IMR-90 (cell line): Measurements from ENCODE around the gene SERPINA6. TPM values are rescaled to one million over a fixed set of nuclear protein-coding genes. Genes with fewer than 3 reads are reported as not detected.

Experiments used
- ATAC-seq: fragments of 200-7000 bp; cut with Tn5 transposase; 2 replicates; pipeline ENCODE4 v1.9.1; 2020; ENCODE audit warnings: low read depth, mild to moderate bottlenecking, moderate library complexity
- BruUV-seq: library from RNA; stranded (reverse); fragments of 400-500 nt; replicated peaks from 2 replicates; lab custom pipeline; 2021; lab: Mats Ljungman, UMichigan
- CTCF ChIA-PET: fragments of 300-600 bp; formaldehyde crosslinking; extraction: SDS; loops from one replicate; lab custom pipeline; 2021; ENCODE audit warnings: antibody characterized with exemption; lab: Yijun Ruan, JAX
- POLR2A ChIA-PET: fragments of 300-600 bp; sonication (Branson Sonifier 250); formaldehyde crosslinking; loops from one replicate; lab custom pipeline; 2022; ENCODE audit warnings: antibody characterized with exemption; ENCODE audit not compliant: unreplicated experiment; lab: Charles Lee
- DNase-seq: peaks from one replicate; pipeline ENCODE4 v3.0.0; 2013
- H2AFZ ChIP-seq: replicated peaks from 2 replicates; pipeline ENCODE3; 2013; ENCODE audit warnings: low read length, mild to moderate bottlenecking; ENCODE audit not compliant: poor library complexity
- H2AK5ac ChIP-seq: 2 replicates; pipeline ENCODE4 v1.6.1; 2013; ENCODE audit warnings: low read depth, low read length, inconsistent platforms
- H2AK9ac ChIP-seq: replicated peaks from 2 replicates; pipeline ENCODE3; 2013; ENCODE audit warnings: mild to moderate bottlenecking, low read depth, low read length, moderate library complexity; ENCODE audit not compliant: poor library complexity
- H2BK120ac ChIP-seq: 2 replicates; pipeline ENCODE4 v1.6.1; 2013; ENCODE audit warnings: low read depth, low read length, inconsistent platforms
- H2BK15ac ChIP-seq: 3 replicates; pipeline ENCODE4 v1.6.1; 2013; ENCODE audit warnings: low read depth, low read length, inconsistent platforms
- H2BK20ac ChIP-seq: 2 replicates; pipeline ENCODE4 v1.6.1; 2013; ENCODE audit warnings: low read depth, mild to moderate bottlenecking, inconsistent platforms, low read length, moderate library complexity
- H2BK5ac ChIP-seq: 2 replicates; pipeline ENCODE4 v1.6.1; 2013; ENCODE audit warnings: mild to moderate bottlenecking, low read depth, low read length, inconsistent platforms; ENCODE audit not compliant: poor library complexity, severe bottlenecking
- H3K14ac ChIP-seq: replicated peaks from 2 replicates; pipeline ENCODE4 v1.6.1; 2013; ENCODE audit warnings: low read depth, low read length, inconsistent platforms
- H3K18ac ChIP-seq: 2 replicates; pipeline ENCODE4 v1.6.1; 2013; ENCODE audit warnings: low read depth, low read length, control low read depth
- H3K23ac ChIP-seq: 2 replicates; pipeline ENCODE4 v1.6.1; 2013; ENCODE audit warnings: low read depth, low read length, inconsistent platforms
- H3K27ac ChIP-seq: 2 replicates; pipeline ENCODE4 v1.5.1; 2013; ENCODE audit warnings: mild to moderate bottlenecking, control low read depth, low read length; ENCODE audit not compliant: insufficient read depth
- H3K27me3 ChIP-seq: 2 replicates; pipeline ENCODE4 v1.6.1; 2013; ENCODE audit warnings: low read length; ENCODE audit not compliant: control insufficient read depth, insufficient read depth
- H3K36me3 ChIP-seq: 2 replicates; pipeline ENCODE4 v1.6.1; 2013; ENCODE audit warnings: low read length, mixed read lengths; ENCODE audit not compliant: control insufficient read depth, insufficient read depth
- H3K4ac ChIP-seq: 2 replicates; pipeline ENCODE4 v1.6.1; 2013; ENCODE audit warnings: low read depth, low read length, inconsistent platforms
- H3K4me1 ChIP-seq: 2 replicates; pipeline ENCODE4 v1.6.1; 2013; ENCODE audit warnings: low read length, mixed read lengths; ENCODE audit not compliant: control insufficient read depth, insufficient read depth
- H3K4me2 ChIP-seq: 2 replicates; pipeline ENCODE4 v1.6.1; 2013; ENCODE audit warnings: low read depth, mild to moderate bottlenecking, control low read depth, low read length, moderate library complexity
- H3K4me3 ChIP-seq: 2 replicates; pipeline ENCODE4 v1.5.1; 2013; ENCODE audit warnings: low read depth, mild to moderate bottlenecking, control low read depth, low read length, moderate library complexity; ENCODE audit not compliant: insufficient read depth
- H3K56ac ChIP-seq: 2 replicates; pipeline ENCODE4 v1.6.1; 2013; ENCODE audit warnings: low read length, inconsistent platforms; ENCODE audit not compliant: insufficient read depth; ENCODE audit errors: extremely low read depth
- H3K79me1 ChIP-seq, 2 experiments: 2 replicates each; pipeline ENCODE4 v1.6.1; 2013; ENCODE audit warnings: low read length in 2 of 2, inconsistent platforms in 1 of 2, low read depth in 1 of 2
- H3K9ac ChIP-seq: 2 replicates; pipeline ENCODE4 v1.6.1; 2013; ENCODE audit warnings: low read depth, low read length, control low read depth
- H3K9me1 ChIP-seq: 2 replicates; pipeline ENCODE4 v1.6.1; 2013; ENCODE audit warnings: low read length, inconsistent platforms; ENCODE audit not compliant: insufficient read depth
- H3K9me3 ChIP-seq: 2 replicates; pipeline ENCODE4 v1.6.1; 2013; ENCODE audit warnings: low read length; ENCODE audit not compliant: control insufficient read depth, insufficient read depth
- H4K20me1 ChIP-seq: 2 replicates; pipeline ENCODE4 v1.6.1; 2013; ENCODE audit warnings: low read length, inconsistent platforms; ENCODE audit not compliant: insufficient read depth
- H4K5ac ChIP-seq: 2 replicates; pipeline ENCODE4 v1.6.1; 2013; ENCODE audit warnings: mild to moderate bottlenecking, low read depth, low read length, control low read depth
- H4K8ac ChIP-seq, 2 experiments: 2 replicates each; pipeline ENCODE4 v1.6.1; 2013; ENCODE audit warnings: low read depth in 2 of 2, low read length in 2 of 2, control low read depth in 1 of 2, inconsistent platforms in 1 of 2
- H4K91ac ChIP-seq: 2 replicates; pipeline ENCODE4 v1.6.1; 2013; ENCODE audit warnings: low read depth, low read length, inconsistent platforms; ENCODE audit not compliant: insufficient read depth
- BHLHE40 ChIP-seq: fragments of 150-350 bp; IDR thresholded peaks from 2 replicates; pipeline ENCODE4 v1.6.1; 2016; ENCODE audit warnings: mild to moderate bottlenecking, low read depth, low read length
- CEBPB ChIP-seq: IDR thresholded peaks from 2 replicates; pipeline ENCODE4 v1.6.1; 2012; ENCODE audit warnings: low read depth, low read length, improper control_type of control experiment
- CHD1 ChIP-seq: IDR thresholded peaks from 2 replicates; pipeline ENCODE4 v1.6.1; 2012; ENCODE audit warnings: low read depth, low read length, improper control_type of control experiment
- CTCF ChIP-seq: conservative IDR thresholded peaks from 2 replicates; pipeline ENCODE4 v1.5.1; 2012; ENCODE audit warnings: mild to moderate bottlenecking, low read depth, low read length, improper control_type of control experiment
- FOS ChIP-seq: fragments of 150-350 bp; IDR thresholded peaks from 2 replicates; pipeline ENCODE4 v1.6.1; 2016; ENCODE audit warnings: low read depth, low read length
- MAFK ChIP-seq: IDR thresholded peaks from 2 replicates; pipeline ENCODE4 v1.6.1; 2012; ENCODE audit warnings: low read depth, low read length, improper control_type of control experiment
- MAZ ChIP-seq: IDR thresholded peaks from 2 replicates; pipeline ENCODE4 v1.6.1; 2012; ENCODE audit warnings: low read depth, mild to moderate bottlenecking, low read length, improper control_type of control experiment, moderate library complexity, borderline replicate concordance
- MXI1 ChIP-seq: IDR thresholded peaks from 2 replicates; pipeline ENCODE4 v1.6.1; 2012; ENCODE audit warnings: low read depth, mild to moderate bottlenecking, low read length, moderate library complexity, borderline replicate concordance
- NFE2L2 ChIP-seq: fragments of 150-350 bp; IDR thresholded peaks from 2 replicates; pipeline ENCODE4 v1.6.1; 2016; ENCODE audit warnings: low read depth, mild to moderate bottlenecking, low read length
- POLR2A ChIP-seq: IDR thresholded peaks from 2 replicates; pipeline ENCODE4 v1.6.1; 2012; ENCODE audit warnings: mild to moderate bottlenecking, low read depth, low read length
- RAD21 ChIP-seq: IDR thresholded peaks from 2 replicates; pipeline ENCODE4 v1.6.1; 2012; ENCODE audit warnings: low read length, improper control_type of control experiment
- RCOR1 ChIP-seq: IDR thresholded peaks from 2 replicates; pipeline ENCODE4 v1.6.1; 2012; ENCODE audit warnings: mild to moderate bottlenecking, low read length, improper control_type of control experiment; ENCODE audit not compliant: insufficient replicate concordance
- RFX5 ChIP-seq: IDR thresholded peaks from 2 replicates; pipeline ENCODE4 v1.8.0; 2012; ENCODE audit warnings: low read depth, mild to moderate bottlenecking, low read length, moderate library complexity
- SMC3 ChIP-seq: fragments of 150-350 bp; IDR thresholded peaks from 2 replicates; pipeline ENCODE4 v1.6.1; 2016; ENCODE audit warnings: low read depth, mild to moderate bottlenecking, antibody characterized with exemption, low read length, moderate library complexity
- WGBS, 2 experiments: methylation state at CpG; one replicate each; pipeline versions ENCODE4 v1.1.5 to v1.1.7; 2013; ENCODE audit warnings: missing lambda C conversion rate in 2 of 2; ENCODE audit not compliant: insufficient read length in 1 of 2; ENCODE audit errors: extremely low coverage in 2 of 2; 5-methylcytosine and 5-hydroxymethylcytosine counted together
- dilution Hi-C: fragments of 300-500 bp; cut with HindIII; formaldehyde crosslinking; loops from one replicate; pipeline ENCODE4 v1.14.3; 2018; ENCODE audit warnings: low sequenced_read_pairs; ENCODE audit not compliant: unreplicated experiment
- in situ Hi-C: fragments of 300-500 bp; cut with MboI; formaldehyde crosslinking; loops from 3 replicates; pipeline ENCODE4 v1.14.3; 2019; ENCODE audit warnings: low sequenced_read_pairs, inconsistent platforms, mixed read lengths
- intact Hi-C: fragments of 100-400 bp; cut with micrococcal nuclease; formaldehyde crosslinking; loops from 2 replicates; pipeline ENCODE4 v1.10.0; 2022
- polyA plus RNA-seq, 3 experiments: library from polyadenylated mRNA; depleted of rRNA; stranded (reverse); fragments of >200 nt; gene quantifications; 2 replicates each; pipeline ENCODE4 v1.2.3, GENCODE V29; 2012; ENCODE audit warnings: low replicate concordance in 1 of 3
- total RNA-seq: library from RNA; depleted of rRNA; stranded (reverse); fragments of >200 nt; gene quantifications from 2 replicates; pipeline ENCODE4 v1.2.3, GENCODE V29; 2012
- TF ChIP-seq, protein P1 (sequence below): fragments of 150-350 bp; IDR thresholded peaks from 2 replicates; pipeline ENCODE4 v1.6.1; 2016; ENCODE audit warnings: low read depth, mild to moderate bottlenecking, low read length, moderate library complexity, borderline replicate concordance
- TF ChIP-seq, protein P2 (sequence below): fragments of 150-350 bp; IDR thresholded peaks from 2 replicates; pipeline ENCODE4 v1.6.1; 2017; ENCODE audit warnings: mild to moderate bottlenecking, antibody characterized with exemption, low read length, low read depth

The SERPINA6 gene
- total and polyA plus RNA-seq, 2 of the 4 experiments (the other 2 are of a cell fraction): not detected

- DNase-seq: no peak
Observed at GRCh38 chr14:94328196-94328595, 5.1 kb upstream of the SERPINA6 start.

More at GRCh38 chr14:94328196-94328595, 5.1 kb upstream of the SERPINA6 start:
- Histone ChIP-seq H2BK120ac (no peak overlapping the region), H4K5ac (no peak overlapping the region), H3K23ac (no peak overlapping the region), H3K9ac (no peak overlapping the region), H3K18ac (no peak overlapping the region), H3K56ac (no peak overlapping the region), H4K8ac (no peak overlapping the region), H2AK5ac (no peak overlapping the region), H3K79me1 (no peaks in the 10 kb centered on the region), H3K9me1 (no peaks in the 10 kb centered on the region), H2BK15ac (no peak overlapping the region), H3K4ac (no peak overlapping the region), H3K27ac (no peak overlapping the region), H3K36me3 (no peaks in the 10 kb centered on the region), H2AFZ (no peak overlapping the region), H3K9me3 (no peaks in the 10 kb centered on the region), H2BK5ac (no peak overlapping the region), H3K4me2 (no peak overlapping the region), H3K4me3 (no peak overlapping the region), H3K14ac (no peak overlapping the region), H4K20me1 (no peaks in the 10 kb centered on the region), H3K4me1 (no peaks in the 10 kb centered on the region; the same call in 1 of the 2 replicates), H3K27me3 (no peaks in the 10 kb centered on the region; the same call in 1 of the 2 replicates), H4K91ac (no peak overlapping the region), H2AK9ac (no peak overlapping the region), H2BK20ac (no peak overlapping the region)
- BruUV-seq: no TSS peak
- intact Hi-C loops: no loop called here
- ChIA-PET POLR2A (no interaction called here), CTCF (no interaction called here)
- ATAC-seq: no peak
- TF ChIP-seq MXI1 (no peak), MAZ (no peak), MAFK (no peak), CEBPB (no peak), CHD1 (no peak), RFX5 (no peak), FOS (no peak), POLR2A (no peak), CTCF (no peak), SMC3 (no peak), RCOR1 (no peak), NFE2L2 (no peak), BHLHE40 (no peak), RAD21 (no peak)
- TF ChIP-seq, protein P1, sequence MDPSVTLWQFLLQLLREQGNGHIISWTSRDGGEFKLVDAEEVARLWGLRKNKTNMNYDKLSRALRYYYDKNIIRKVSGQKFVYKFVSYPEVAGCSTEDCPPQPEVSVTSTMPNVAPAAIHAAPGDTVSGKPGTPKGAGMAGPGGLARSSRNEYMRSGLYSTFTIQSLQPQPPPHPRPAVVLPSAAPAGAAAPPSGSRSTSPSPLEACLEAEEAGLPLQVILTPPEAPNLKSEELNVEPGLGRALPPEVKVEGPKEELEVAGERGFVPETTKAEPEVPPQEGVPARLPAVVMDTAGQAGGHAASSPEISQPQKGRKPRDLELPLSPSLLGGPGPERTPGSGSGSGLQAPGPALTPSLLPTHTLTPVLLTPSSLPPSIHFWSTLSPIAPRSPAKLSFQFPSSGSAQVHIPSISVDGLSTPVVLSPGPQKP: no peak
- TF ChIP-seq, protein P2, sequence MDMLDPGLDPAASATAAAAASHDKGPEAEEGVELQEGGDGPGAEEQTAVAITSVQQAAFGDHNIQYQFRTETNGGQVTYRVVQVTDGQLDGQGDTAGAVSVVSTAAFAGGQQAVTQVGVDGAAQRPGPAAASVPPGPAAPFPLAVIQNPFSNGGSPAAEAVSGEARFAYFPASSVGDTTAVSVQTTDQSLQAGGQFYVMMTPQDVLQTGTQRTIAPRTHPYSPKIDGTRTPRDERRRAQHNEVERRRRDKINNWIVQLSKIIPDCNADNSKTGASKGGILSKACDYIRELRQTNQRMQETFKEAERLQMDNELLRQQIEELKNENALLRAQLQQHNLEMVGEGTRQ: no peak
- dilution Hi-C loops: no loop called here
- in situ Hi-C loops: no loop called here
- WGBS, 2 experiments: no CpG with 5 or more reads among the region's 2 CpGs
